Frontal cortex (tissue), 4 donors: ENCODE measurements around the gene ZNF774. TPM values are rescaled to one million over a fixed set of nuclear protein-coding genes. Genes with fewer than 3 reads are reported as not detected.
"Not testable (repeated sequence)": the region's sequence is repeated elsewhere in the genome, so short reads cannot be mapped to it uniquely, and the experiment has no call there.

Experiments
- DNase-seq, 2 donors: peaks; one replicate each; pipeline ENCODE4 v3.0.0; 2012; ENCODE audit warnings: low spot score in 2 of 2
- FAIRE-seq: peaks from 2 replicates; lab custom pipeline; 2012; peaks lifted over from hg19 to GRCh38; lab: Jason Lieb, UNC
- total RNA-seq: library from RNA; depleted of rRNA; stranded (reverse); fragments of >200 nt; gene quantifications from one replicate; pipeline ENCODE4 v1.2.3, GENCODE V29; 2014
- donor health status: control.
- donor health status: control.
- donor health status: control.

ZNF774 gene
- total RNA-seq, 1 donor from 2014 or later, result 4.5 TPM

DNA sequence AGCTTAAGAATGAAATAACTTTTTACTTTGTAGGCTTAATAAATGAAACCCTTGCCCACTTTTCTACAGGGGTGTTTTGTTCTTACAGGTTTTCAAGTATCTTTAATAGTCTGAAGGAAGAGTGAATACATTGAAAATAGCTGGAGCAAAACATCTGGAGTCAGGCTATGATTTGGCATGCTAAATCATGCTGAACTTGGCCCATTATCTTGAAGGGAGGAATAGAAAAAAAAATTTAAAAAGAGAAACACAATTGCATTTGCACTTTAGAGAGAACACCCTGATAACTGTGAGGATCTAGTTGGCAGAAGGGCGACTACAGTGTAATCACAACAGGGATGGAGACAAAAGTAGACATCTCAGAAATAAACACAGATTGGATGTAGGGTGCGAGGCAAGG lies 34.1 kb downstream of the ZNF774 start:
- DNase-seq (no peak), FAIRE-seq (no peak)

DNA sequence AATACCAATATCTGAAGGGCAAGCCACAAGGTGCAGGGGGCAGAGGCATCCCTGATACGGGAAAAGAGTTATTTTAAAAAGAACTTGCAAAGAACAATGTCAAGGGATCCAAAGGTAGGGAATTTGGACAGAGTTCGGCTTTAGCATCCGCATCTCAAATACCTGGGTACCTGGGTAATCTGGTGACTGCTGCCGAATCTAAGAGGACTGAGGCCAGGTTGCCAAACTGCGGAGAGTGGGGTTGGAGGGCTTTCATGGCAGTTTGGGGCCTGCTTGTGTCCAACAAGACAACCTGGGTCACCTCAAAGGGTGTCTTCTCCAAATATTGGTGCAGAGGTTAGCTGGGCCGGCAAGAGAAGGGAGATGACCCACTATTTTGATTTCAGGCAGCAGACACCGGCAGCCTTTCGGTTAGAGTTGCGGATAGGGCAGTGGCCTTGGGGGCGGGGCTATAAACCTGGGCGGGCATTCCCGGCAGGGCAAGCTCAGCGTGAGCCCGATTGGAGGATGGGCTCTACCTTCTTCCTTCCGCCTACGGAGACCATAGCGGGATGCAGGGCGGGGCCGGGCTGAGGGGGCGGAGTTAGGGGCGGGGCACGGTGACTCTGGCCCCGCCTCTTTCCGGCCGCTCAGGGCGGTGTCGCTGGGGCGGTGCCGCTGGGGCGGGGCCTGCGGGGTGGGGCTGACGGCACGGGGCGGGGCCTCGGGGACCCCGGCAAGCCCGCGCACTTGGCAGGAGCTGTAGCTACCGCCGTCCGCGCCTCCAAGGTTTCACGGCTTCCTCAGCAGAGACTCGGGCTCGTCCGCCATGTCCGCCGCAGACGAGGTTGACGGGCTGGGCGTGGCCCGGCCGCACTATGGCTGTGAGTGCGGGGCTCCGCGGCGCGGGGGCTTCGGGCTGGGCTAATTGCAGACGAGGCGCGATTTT lies 35.7 kb downstream of the ZNF774 start, which contains the start of gene IQGAP1:
TSS of gene IQGAP1 (plus strand) at position 709 of the 928 bp plus-strand sequence. CDS start at position 809, 100 bp downstream.
- DNase-seq, result peak; percentile 90 to 94
- no peak for FAIRE-seq

DNA sequence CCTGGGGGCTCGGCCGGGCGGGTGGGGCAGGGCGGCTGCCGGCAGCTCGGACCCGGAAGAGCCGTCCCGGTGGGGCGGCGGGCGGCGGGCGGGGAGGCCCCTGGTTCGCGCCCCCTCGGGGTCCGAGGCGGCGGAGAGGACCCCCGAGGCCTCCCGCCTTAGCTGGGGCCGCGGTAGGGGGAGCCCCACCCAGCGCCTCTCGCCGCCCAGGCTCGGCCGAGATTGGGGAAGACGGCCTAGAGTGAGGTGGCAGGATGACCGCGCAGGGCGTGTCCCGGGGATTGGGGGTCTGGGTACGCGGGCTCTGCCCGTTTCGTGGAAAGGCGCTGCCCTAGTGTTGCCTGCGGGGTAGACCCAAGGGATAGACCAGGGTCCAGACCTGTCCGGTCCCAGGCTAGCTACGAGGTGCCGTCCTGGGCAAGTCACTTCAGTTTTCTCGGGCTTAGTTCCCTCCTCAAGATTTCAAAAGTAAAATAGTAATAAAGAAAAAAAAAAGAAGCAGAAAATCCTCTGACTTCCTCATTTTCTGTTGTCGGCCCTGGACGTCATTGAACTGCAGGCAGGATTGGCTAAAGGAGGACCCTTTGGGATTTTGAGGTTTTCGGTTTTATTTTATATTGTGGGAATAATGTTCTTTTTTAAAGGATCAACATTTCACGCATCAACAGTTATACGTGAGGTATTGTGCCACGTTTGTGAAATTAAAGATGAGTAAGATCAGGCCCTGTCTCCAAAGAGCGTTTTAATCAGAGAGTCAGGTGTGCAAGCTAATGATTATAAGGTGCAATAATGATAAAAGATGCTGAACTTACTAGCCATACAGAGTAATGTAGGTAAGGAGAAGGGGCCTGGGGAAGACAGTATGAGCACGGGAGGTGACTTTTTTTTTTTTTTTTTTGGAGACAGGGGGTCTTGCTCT lies 36.6 kb downstream of the ZNF774 start:
- FAIRE-seq, result no peak
- peak; percentile 28 to 49 for DNase-seq

DNA sequence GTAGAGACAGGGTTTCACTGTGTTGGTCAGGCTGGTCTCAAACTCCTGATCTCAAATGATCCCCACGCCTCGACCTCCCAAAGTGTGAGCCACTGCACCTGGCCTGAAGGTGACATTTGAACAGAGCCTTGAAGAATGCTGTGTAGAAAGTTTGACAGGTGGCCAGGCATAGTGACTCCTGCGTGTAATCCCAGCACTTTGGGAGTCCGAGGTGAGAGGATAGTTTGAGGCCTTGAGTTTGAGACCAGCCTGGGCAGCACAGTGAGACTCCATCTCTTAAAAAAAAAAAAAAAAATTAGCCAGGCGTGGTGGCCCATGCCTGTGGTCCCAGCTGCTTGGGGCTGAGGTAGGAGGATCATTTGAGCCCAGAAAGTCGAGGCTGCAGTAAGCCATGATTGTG lies 37.4 kb downstream of the ZNF774 start:
- FAIRE-seq (no peak), DNase-seq (no peak)

DNA sequence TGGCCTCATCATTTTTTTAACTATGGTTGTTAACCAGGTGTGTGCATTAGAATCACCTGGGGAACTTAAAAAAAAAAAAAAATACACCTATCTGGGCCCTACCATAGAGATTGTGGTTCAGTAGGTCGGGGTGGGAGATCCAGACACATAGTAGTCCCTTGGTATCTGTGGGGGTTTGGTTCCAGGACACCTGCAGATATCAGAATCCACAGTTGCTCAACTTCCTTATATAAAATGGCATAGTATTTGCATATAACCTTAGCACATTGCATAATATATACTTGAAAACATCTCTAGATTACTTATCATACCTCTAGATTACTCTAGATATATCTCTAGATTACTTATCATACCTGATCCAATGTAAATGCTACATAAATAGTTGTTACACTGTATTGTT lies 41.0 kb downstream of the ZNF774 start:
- DNase-seq (no peak), FAIRE-seq (no peak)

DNA sequence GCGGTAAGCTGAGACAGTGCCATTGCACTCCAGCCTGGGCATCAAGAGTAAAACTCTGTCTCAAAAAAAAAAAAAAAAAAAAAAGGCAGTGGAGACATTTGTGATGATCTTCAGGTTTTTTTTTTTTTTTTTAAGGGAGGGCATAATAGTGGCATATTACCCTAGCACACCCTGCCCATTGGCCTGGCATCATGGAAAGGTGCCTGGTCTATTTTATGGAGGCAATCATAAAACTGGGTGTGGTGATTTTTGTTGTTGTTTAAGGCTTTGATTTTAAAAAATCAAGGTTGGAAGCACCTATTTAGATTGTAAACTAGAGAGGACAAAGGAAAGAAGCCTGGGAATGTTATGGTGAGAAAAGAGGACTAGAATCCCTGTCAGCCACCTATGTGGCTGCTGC lies 42.0 kb downstream of the ZNF774 start:
- FAIRE-seq, result no peak

DNA sequence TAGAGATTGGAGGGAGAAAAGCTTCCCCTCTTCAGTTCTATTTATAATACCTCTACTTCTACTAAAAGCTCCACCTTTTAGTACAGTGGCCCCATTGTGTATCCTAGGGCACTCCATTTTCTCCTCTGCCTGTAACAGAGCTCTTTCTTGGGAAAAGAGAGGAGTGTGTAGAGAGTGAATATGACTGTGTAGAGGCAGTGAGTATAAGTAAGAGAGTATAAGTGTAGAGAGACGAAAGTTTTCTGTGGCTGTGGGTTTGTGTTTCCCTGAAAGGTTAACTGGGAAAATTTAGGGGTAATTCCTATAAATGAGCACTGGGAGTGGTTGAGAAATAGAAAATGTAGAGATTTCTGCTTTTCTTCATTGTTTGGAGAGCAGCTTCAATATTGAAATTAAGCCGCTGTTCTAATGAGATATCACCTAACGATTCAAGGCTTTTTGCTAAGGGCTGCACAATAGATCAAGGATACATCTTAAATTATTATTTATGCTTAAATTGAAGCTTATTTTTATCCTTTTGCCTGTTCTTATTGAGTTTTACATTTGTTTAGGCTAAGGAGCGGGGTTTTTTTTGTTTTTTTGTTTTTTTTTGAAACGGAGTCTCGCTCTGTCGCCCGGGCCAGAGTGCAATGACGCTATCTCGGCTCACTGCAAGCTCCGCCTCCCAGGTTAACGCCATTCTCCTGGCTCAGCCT lies 42.8 kb downstream of the ZNF774 start:
- FAIRE-seq, result no peak
- no peak for DNase-seq

More for the DNA sequence above, 42.0 kb downstream of the ZNF774 start:
- DNase-seq, result no peak

DNA sequence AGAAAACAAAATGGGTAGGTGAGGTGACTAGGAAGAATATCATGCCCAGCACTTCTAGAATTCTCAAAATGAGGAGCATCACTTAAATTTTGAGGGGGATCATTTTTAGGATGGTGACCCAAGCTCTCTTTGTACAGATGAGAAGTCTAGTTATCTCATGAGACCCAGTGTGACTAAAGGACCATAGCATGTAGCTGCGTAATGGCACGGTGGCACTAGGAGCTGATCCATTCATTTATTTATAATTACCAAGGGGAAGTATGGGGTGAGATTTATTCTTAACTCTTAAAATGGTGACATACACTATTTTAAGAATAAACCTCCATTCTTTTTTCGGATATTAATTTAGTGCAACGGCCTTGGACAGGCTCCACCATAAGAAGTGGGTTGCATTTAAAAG lies 44.2 kb downstream of the ZNF774 start:
- no peak for FAIRE-seq
- DNase-seq, result no peak

DNA sequence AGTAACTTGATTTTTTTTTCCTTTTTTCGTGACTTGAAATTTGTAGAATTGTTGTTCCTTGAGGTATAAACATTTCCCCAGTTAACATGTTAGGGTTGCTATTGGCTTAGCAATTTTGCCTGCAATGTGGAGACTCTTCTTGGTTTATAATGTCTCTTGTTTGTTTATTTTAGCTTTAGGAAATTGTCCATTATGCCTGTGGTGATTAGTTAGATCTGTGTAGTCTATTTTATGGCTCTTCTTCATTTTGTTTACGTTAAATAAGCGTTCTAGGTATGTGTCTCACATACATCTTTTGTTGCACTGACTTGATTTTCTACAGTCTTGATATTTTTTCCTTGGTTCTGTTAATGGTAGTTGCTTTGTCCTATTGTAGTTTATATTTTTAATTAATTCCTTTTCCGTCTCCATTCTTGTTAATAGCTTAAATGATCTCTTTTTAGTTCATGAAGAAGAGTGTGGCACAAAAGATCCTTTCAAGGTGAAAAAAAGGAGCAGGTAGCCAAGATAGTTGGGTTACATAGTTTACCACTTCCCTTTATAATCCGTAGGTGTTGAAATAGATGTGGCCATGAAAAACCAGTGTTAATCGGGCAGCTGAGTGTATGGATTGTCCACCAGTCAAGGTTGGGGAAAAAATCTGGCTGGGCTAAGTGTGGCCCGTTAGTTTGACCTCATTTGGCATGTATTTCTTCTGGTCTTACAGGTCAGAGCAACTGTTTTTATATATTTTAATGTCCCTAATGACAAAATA lies 48.1 kb downstream of the ZNF774 start:
- no peak for FAIRE-seq
- DNase-seq, result no peak

DNA sequence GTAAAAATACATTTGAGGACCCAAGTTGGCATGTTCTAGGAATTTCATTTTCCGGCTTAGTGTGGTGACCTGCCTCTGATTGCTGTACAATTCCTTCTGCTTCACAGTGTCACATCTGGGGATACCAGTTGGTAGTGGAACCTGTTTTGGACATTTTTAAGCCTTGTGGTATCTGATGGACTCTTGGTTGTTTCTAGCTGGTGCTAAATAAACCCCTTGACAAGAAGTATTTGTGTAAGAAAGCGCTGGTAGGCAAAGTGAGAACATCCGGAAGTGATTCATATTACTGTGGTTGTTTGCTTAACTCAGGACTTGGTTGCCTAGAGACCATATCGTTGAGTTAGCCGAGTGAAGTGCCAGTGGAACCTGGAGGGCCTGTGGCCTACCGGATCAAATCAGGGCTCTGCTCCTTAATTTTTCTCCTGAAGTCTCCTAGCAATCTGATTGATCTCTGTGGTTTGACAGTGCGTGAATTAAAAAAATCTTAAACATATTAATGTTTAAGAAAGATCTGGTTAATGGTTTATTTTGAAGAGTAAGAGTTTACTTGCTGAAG lies 48.8 kb downstream of the ZNF774 start:
- DNase-seq (peak in 1 of 2 donors; percentile 50), FAIRE-seq (no peak)

DNA sequence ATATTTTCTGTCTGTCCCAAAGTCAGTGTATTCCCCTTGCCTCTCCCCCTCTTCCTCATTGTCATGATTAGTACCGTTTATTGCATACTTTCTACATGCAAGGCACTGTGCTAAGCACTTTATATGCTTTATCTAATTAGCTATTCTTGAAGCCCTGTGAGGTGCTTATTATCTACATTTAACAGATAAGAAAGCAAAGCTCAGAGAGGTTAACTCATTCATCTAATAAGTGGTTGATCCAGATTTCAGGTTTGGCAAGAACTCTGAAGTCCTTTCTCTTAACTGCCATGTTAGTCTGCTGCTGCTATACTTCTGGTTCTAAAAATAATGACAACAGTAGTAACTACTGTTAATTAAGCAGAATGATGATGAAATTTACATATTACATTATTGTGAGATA lies 49.4 kb downstream of the ZNF774 start:
- FAIRE-seq, result no peak

DNA sequence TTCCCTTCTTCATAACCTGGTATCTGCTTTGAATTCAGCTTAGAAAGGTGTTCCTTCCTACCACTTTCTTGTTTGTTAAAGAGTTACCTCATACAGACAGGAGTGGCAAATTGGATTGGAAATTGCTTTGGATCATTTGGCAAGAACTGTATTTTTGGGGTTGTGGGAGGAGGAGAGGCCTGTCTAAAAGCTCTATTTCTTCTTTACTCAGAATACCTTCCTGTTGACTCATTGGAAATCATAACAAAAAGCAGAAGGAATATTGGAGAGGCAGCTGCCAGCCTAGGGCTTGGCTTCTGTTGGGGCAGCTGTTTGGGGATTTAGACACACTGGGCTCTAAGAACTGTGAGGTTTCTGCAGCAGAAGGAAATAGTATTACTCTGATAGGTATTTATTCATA lies 50.1 kb downstream of the ZNF774 start:
- DNase-seq (no peak), FAIRE-seq (no peak)

More for the DNA sequence above, 49.4 kb downstream of the ZNF774 start:
- no peak for DNase-seq

DNA sequence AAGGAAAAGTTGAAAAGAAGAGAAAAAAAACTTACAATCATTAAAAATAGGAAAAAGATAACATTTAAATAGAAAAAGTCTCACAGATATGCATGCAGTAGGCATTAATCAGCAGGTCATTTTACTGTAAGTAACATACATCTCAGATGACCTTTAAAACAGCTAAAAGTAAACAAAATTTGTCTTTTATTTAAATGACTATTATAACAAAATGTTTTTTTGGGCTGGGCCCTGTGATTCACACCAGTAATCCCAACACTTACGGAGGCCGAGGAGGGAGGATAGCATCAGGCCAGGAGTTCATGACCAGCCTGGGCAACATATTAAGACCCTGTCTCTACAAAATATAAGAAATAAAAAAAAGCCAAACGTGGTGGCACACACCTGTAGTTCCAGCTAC lies 50.7 kb downstream of the ZNF774 start:
- DNase-seq (no peak), FAIRE-seq (no peak)

DNA sequence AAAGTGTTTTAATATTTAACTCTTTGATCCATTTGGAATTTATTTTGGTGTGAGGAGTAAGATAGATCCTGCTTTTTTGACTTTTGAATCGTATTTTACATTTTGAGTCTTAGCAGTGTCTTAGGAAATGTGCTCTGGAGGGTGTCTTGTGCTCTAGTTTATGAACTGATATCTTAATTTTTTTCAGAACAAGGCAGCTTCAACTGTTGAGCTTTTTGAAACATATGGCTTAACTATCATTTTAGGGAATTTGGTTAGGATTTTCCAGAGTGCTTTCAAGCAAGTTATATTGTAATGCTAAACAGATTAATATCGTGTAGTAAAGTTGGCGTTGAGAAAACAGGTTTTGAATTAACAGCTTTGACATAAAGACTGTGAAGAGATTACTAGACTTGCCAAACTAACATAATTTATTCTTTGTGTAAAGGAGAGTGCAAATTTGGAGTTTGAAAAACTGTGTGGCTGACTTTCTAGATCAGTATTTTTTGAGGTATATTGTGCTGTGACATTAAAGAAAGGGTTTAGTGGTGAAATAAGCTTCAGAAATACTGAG lies 53.0 kb downstream of the ZNF774 start:
- DNase-seq, result no peak
- no peak for FAIRE-seq

DNA sequence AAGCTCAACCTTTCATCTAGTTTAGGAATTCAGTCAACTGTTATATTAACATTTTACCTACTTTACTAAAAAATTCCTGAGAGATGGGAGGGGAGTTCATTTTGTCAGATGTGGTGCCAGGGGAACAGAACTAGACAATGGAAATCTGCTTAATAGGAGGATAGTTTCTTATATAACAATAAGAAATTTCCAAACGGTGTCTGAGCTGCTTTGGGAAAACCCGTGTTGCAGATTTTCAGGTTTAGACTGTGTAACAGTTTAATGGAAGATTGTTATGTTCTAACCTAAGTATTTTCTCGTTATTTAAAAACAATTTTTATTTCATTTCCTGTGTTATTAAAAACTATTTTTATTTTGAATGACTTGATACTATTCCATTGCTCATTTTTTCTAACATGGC lies 55.3 kb downstream of the ZNF774 start:
- FAIRE-seq, result no peak
- no peak for DNase-seq

DNA sequence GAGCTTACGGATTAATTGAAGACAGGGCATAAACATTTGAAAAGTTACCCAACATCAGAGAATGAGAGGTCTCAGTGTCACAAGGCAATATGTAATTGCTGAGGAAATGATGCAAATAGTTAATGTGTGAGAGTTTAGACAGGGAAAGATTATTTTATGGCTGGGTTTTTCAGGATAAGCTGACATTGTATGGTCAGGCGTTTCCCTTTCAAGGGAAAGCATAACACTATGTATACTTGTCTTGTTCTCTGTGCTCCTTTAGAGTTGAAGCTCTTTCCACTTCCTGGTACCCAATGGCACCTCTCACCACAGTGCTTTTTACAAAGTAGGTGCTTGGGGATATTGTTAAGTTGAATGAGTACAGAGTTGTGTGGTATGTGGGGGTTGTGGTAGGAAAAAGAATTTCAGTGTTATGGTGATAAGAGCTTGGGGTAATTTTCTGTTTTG lies 55.8 kb downstream of the ZNF774 start:
- FAIRE-seq (no peak), DNase-seq (no peak)

DNA sequence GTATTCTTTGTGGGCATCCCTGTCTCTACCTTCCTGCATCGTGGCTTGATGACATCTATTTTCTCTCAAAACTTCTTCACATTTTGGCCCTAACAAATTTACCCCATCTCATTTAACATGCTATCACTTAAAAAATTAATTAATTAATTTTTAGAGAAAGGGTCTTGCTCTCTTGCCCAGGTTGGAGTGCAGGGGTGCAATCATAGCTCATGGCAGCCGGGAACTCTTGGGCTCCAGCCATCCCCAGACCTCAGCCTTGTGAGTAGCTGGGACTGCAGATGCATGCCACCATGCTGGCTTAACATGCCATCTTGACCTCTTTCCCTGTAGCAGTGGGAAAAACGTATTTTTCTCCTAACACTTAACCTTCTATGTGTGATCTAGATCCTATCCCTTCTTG lies 56.6 kb downstream of the ZNF774 start:
- FAIRE-seq, result no peak
- DNase-seq, result no peak

DNA sequence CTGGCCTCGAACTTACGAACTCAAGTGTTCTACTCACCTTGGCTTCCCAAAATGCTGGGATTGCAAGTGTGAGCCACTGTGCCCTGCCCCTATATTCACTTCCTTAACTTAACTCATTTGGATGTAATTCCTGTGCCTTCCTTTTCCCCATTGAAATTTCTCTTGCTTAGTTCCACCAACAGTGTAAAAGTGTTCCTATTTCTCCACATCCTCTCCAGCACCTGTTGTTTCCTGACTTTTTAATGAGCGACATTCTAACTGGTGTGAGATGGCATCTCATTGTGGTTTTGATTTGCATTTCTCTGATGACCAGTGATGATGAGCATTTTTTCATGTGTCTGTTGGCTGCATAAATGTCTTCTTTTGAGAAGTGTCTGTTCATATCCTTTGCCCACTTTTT lies 57.5 kb downstream of the ZNF774 start:
- not testable (repeated sequence) for DNase-seq, FAIRE-seq

DNA sequence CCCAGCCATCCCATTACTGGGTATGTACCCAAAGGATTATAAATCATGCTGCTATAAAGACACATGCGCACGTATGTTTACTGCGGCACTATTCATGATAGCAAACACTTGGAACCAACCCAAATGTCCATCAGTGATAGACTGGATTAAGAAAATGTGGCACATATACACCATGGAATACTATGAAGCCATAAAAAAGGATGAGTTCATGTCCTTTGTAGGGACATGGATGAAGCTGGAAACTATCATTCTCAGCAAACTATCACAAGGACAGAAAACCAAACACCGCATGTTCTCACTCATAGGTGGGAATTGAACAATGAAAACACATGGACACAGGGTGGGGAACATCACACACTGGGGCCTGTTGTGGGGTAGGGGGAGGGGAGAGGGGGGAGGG lies 58.2 kb downstream of the ZNF774 start:
- DNase-seq, FAIRE-seq: not testable (repeated sequence)
